22Rv1 (cell line): Measurements from ENCODE around the gene CKLF.
"Not testable (repeated sequence)": the region's sequence is repeated elsewhere in the genome, so short reads cannot be mapped to it uniquely, and the experiment has no call there.

Experiments used
- CTCF ChIP-seq: fragments of 450-650 bp; IDR thresholded peaks from 2 replicates; pipeline ENCODE4 v1.5.1; 2017; ENCODE audit warnings: mild to moderate bottlenecking
- ZFX ChIP-seq: fragments of 450-650 bp; IDR thresholded peaks from 2 replicates; pipeline ENCODE4 v1.6.1; 2017; ENCODE audit warnings: antibody characterized with exemption, borderline replicate concordance

GRCh38 chr16:66611911-66612310 lies 59.5 kb downstream of the CKLF start:
- not testable (repeated sequence) for TF ChIP-seq CTCF, ZFX
